ENCODE measurements around the gene FBXO24.

DNA sequence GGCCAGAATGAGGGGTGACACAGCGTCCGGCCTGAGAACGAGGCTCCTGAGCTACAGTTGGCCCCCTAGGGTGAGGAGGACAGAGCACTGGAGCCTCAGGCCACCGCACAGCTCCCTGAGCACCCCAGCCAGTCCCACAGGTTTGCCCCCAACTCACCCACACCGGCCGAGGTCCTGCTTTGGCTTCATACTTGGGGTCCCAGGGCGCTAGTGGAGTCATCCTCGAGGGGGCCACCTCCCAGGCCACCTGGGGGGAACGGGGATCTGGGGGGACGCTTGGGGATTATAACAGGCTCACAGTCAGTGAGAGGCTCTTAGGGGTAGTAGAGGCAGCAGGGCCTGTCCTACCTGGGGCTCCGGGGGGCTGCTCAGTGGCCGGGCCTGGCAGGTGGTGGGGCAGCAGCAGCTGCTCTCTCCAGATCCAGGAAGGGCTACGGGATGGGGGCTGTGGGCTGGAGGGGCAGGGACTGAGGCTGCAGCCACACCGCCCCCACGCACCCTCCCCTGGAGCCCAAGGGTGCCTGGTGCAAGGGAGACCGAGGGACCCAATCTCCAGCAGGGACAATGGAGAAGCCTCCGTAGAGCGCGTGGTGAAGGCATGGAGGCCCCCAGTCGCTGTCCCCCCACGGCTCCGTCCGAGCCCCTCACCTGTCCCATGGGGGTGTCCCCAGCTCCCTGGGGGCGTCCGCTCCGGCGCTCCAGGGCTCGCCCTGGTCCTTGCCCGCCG, 13.0 kb upstream of the FBXO24 start:
- TF ChIP-seq POLR2AphosphoS5 (IDR thresholded peaks at IDR 0.05; ENCODE audit: low read depth, low read length) (no peak), POLR2A (IDR thresholded peaks at IDR 0.05; ENCODE audit: control extremely low read depth in 1 of 2, low read depth in 2 of 2, low read length in 2 of 2) (no peak), KDM1A (IDR thresholded peaks at IDR 0.05; ENCODE audit: borderline replicate concordance, low read length) (no peak), SP1 (IDR thresholded peaks at IDR 0.05; ENCODE audit: low read depth, low read length) (no peak), CTCF (IDR thresholded peaks at IDR 0.05; ENCODE audit: control extremely low read depth in 1 of 3, insufficient read depth in 1 of 3, low read depth in 1 of 3, low read length in 3 of 3) (no peak), FOSL1 (IDR thresholded peaks at IDR 0.05; ENCODE audit: insufficient read depth, low read depth, low read length) (no peak), CEBPB (IDR thresholded peaks at IDR 0.05; ENCODE audit: low read depth, low read length) (no peak), EP300 (IDR thresholded peaks at IDR 0.05; ENCODE audit: borderline replicate concordance in 1 of 2, low read depth in 2 of 2, low read length in 2 of 2) (no peak)

Data from H1 (cell line).